Measurements from ENCODE around the gene BEGAIN.

DNA sequence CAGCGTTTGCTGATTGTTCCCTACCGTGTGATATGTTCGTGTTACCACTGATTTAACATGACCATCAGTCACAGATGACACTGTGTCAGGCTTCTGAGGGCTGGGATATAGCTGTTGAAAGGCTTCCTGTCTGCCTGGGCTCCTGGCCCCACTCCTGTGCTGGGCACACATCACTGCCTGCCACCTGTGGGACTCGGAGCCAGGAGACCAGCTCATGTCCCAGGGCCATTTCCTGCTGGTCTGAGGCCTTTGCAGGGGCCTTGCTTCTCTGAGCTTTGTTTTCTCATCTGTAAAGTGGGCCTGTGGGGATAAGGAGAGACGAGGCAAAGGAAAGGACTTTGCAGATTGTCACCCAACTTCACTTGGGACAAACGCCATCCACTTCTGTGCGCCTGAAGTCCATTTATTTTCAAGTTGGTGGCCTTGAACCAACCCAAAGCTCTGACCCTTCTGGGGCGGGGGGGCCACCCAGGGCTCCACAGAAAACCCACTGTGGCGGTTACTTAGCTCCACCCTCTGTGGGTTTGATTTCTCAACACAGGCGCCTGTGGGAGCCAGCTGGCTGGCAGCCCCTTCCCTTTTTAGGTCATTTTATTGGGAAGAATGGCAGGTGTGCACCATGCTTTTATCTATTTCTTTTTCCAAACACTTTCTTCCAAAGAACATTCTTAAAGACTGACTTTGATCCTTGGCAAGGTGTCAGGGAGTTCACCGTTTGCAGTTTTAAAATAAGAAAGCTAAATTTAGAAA is 54.1 kb downstream of the BEGAIN start:
- TF ChIP-seq, protein P1, sequence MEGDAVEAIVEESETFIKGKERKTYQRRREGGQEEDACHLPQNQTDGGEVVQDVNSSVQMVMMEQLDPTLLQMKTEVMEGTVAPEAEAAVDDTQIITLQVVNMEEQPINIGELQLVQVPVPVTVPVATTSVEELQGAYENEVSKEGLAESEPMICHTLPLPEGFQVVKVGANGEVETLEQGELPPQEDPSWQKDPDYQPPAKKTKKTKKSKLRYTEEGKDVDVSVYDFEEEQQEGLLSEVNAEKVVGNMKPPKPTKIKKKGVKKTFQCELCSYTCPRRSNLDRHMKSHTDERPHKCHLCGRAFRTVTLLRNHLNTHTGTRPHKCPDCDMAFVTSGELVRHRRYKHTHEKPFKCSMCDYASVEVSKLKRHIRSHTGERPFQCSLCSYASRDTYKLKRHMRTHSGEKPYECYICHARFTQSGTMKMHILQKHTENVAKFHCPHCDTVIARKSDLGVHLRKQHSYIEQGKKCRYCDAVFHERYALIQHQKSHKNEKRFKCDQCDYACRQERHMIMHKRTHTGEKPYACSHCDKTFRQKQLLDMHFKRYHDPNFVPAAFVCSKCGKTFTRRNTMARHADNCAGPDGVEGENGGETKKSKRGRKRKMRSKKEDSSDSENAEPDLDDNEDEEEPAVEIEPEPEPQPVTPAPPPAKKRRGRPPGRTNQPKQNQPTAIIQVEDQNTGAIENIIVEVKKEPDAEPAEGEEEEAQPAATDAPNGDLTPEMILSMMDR (conservative IDR thresholded peaks at IDR 0.05 in 1 of 2, IDR thresholded peaks at IDR 0.05 in 1 of 2; ENCODE audit: low read depth in 1 of 2, low read length in 2 of 2), result no peak
- no peak for TF ChIP-seq EZH2 (IDR thresholded peaks at IDR 0.05; ENCODE audit: low read length, missing control alignments)
